ENCODE data around the gene TGFBR2.

GRCh38 chr3:30613133-30613825, 6.9 kb downstream of the TGFBR2 start:
- TF ChIP-seq CTCF (conservative IDR thresholded peaks at IDR 0.05 in 1 of 2, IDR thresholded peaks at IDR 0.05 in 1 of 2; ENCODE audit: extremely low read depth in 1 of 2, insufficient read depth in 1 of 2, low read depth in 1 of 2, low read length in 2 of 2) (no peak), EZH2 (IDR thresholded peaks at IDR 0.05; ENCODE audit: borderline replicate concordance, low read length) (no peak)
